Brain microvascular endothelial cell (primary cell): ENCODE data around the gene ST14.

Source experiments
- DNase-seq: peaks from one replicate; pipeline ENCODE4 v3.0.0-alpha.2; 2020
- H3K27ac ChIP-seq: fragments of 250-450 bp; sonication (Bioruptor Pico); 2 replicates; pipeline ENCODE4 v1.5.1; 2020; ENCODE audit warnings: mild to moderate bottlenecking, moderate library complexity
- H3K27me3 ChIP-seq: fragments of 250-450 bp; sonication (Bioruptor Pico); replicated peaks from 2 replicates; pipeline ENCODE4 v1.5.1; 2020; ENCODE audit warnings: mild to moderate bottlenecking
- H3K36me3 ChIP-seq: fragments of 250-450 bp; sonication (Bioruptor Pico); replicated peaks from 2 replicates; pipeline ENCODE4 v1.5.1; 2020; ENCODE audit warnings: mild to moderate bottlenecking
- H3K4me3 ChIP-seq: 2 replicates; pipeline ENCODE4 v1.5.1; 2011; ENCODE audit warnings: low read depth, mild to moderate bottlenecking, control low read depth, low read length, moderate library complexity
- in situ Hi-C: cut with HindIII; loops from 2 replicates; pipeline ENCODE4 v1.10.0; 2017; ENCODE audit warnings: low sequenced_read_pairs, low pct_ligation_motif_present
- TF ChIP-seq, protein P1 (sequence below): IDR thresholded peaks from 2 replicates; pipeline ENCODE4 v1.5.1; 2011; ENCODE audit warnings: low read depth, mild to moderate bottlenecking, moderate library complexity, low read length, control low read depth, inconsistent platforms; ENCODE audit errors: missing control alignments

The ST14 gene

GRCh38 chr11:130128626-130129025, 31.0 kb upstream of the ST14 start:
- in situ Hi-C loops, result loop anchor here (25.0 kb wide), 1 partner anchor 191 kb away; no protein-coding TSS in a partner anchor
- Histone ChIP-seq H3K4me3 (no peak overlapping the region), H3K27ac (no peak overlapping the region), H3K27me3 (no peaks in the 10 kb centered on the region), H3K36me3 (peaks cover 46% of the 10 kb centered on the region)
- TF ChIP-seq, protein P1, sequence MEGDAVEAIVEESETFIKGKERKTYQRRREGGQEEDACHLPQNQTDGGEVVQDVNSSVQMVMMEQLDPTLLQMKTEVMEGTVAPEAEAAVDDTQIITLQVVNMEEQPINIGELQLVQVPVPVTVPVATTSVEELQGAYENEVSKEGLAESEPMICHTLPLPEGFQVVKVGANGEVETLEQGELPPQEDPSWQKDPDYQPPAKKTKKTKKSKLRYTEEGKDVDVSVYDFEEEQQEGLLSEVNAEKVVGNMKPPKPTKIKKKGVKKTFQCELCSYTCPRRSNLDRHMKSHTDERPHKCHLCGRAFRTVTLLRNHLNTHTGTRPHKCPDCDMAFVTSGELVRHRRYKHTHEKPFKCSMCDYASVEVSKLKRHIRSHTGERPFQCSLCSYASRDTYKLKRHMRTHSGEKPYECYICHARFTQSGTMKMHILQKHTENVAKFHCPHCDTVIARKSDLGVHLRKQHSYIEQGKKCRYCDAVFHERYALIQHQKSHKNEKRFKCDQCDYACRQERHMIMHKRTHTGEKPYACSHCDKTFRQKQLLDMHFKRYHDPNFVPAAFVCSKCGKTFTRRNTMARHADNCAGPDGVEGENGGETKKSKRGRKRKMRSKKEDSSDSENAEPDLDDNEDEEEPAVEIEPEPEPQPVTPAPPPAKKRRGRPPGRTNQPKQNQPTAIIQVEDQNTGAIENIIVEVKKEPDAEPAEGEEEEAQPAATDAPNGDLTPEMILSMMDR, result no peak
- no peak for DNase-seq

- in situ Hi-C loops, result loop anchor here (25.0 kb wide), 1 partner anchor 193 kb away; no protein-coding TSS in a partner anchor
- H3K4me3 ChIP-seq, result no peak overlapping the region
- H3K36me3 ChIP-seq, result peaks cover 51% of the 10 kb centered on the region
- H3K27ac ChIP-seq, result no peak overlapping the region
- DNase-seq, result no peak
- TF ChIP-seq, protein P1, result no peak
- no peaks in the 10 kb centered on the region for H3K27me3 ChIP-seq
Measured at GRCh38 chr11:130129922-130130321, 29.7 kb upstream of the ST14 start.

DNA sequence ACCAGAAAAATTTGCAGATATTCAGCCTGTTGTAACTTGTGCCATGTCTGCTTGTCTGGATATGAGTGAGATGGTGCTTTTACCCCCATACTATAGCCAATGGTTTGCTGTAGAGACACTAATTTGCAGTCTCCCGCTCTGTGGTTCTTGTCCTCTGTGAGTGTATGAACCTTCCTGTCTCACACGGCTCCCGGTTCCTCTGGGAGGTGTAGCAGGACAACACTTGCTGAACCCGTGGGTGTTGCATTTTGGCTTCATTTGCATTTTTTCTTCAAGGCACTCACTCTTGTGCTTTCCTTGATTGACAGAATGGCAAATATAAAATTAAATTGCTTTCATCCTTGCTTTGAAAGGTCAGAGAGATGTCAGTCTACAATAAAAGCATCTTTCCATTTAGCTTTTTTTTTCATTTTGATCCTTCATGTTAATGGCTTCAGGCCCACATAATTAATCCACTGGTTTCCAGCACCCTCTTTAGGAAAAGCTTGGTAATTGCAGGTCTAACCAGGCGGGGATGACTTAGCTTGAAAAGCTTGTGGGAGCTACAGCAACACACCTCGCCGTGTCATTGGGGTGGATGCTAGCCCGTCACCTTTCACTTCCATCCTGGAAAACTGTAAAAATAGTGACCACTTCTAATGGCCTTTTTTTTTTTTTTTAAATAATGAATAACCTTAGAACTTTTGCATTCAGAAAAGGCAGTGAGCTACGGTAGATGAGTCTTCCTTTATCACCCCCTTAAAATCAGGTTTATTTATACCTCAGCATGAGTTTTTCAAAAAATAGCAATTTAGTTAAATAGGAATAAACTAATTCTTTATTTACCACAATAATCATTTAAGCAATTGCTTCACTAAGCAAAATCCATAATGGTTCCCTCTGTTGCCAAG, 27.4 kb upstream of the ST14 start:
- DNase-seq, result peak; percentile 64
- Histone ChIP-seq H3K27ac (no peak overlapping the region), H3K27me3 (no peaks in the 10 kb centered on the region), H3K36me3 (peaks cover 67% of the 10 kb centered on the region), H3K4me3 (no peak overlapping the region)
- TF ChIP-seq, protein P1, result peak; percentile 84
- in situ Hi-C loops, result loop anchor here (25.0 kb wide), 1 partner anchor 195 kb away; no protein-coding TSS in a partner anchor

DNA sequence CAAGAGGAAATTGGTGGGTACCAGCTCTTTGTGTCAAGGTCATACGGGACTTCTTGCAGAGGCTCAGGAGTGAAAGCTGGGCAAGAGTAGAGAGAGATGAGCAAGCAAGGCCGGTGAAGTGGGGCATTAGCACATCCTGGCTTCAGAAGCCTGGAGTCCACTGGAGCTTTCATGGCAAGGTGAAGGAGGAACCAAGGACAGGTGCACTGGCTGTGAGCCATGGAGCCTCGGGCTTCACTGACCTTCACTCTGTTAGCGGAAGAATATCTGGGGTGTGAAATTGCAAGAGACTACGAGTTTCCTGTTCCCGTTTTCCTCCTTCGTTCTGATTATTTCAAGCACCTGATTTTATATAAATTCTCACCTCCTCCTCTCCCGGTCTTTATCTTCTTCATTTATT, 25.9 kb upstream of the ST14 start:
- H3K36me3 ChIP-seq, result peaks cover 66% of the 10 kb centered on the region
- H3K27me3 ChIP-seq, result no peaks in the 10 kb centered on the region
- in situ Hi-C loops, result loop anchor here (25.0 kb wide), 1 partner anchor 196 kb away; no protein-coding TSS in a partner anchor
- no peak overlapping the region for H3K4me3 ChIP-seq
- no peak overlapping the region for H3K27ac ChIP-seq
- TF ChIP-seq, protein P1, result no peak
- no peak for DNase-seq

GRCh38 chr11:130136107-130136506, 23.5 kb upstream of the ST14 start:
- H3K27me3 ChIP-seq, result no peaks in the 10 kb centered on the region
- in situ Hi-C loops, result loop anchor here (25.0 kb wide), 1 partner anchor 199 kb away; no protein-coding TSS in a partner anchor
- no peak overlapping the region for H3K27ac ChIP-seq
- TF ChIP-seq, protein P1, result no peak
- H3K4me3 ChIP-seq, result no peak overlapping the region
- peaks cover 52% of the 10 kb centered on the region for H3K36me3 ChIP-seq
- no peak for DNase-seq
